NCI-H1694 (cell line): ENCODE measurements around the gene KCTD14.
A peak's percentile ranks its signal among the peaks of the same experiment; 100 is the strongest.
"Not testable (repeated sequence)": the region's sequence is repeated elsewhere in the genome, so short reads cannot be mapped to it uniquely, and the experiment has no call there.

Source experiments
- DNase-seq: peaks from one replicate; lab custom pipeline; 2025; lab: John Stamatoyannopoulos, UW

The KCTD14 gene

DNA sequence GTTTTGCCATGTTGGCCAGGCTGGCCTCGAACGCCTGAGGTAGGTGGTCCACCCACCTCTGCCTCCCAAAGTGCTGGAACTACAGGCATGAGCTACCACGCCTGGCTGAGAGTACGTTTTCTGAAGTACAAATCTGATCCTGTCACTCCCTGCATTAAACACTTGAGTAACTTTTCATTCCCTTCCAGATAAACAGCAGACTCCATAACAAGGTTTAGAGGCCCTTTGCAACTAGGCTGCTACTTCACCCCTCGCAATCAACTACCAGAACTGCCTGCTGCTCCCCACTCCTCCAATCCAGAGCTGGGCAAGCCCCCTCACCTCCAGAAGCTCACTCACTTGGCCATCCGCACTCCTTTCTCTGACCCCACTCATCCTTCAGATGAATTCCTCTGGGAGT lies 1.5 kb downstream of the KCTD14 start:
- no peak for DNase-seq

GRCh38 chr11:78020246-78020645 lies 2.8 kb downstream of the KCTD14 start:
- DNase-seq = no peak

- DNase-seq = no peak
These were observed 3.3 kb downstream of the KCTD14 start for GRCh38 chr11:78019808-78020207.

GRCh38 chr11:78015878-78016277 lies 7.2 kb downstream of the KCTD14 start:
- no peak for DNase-seq

GRCh38 chr11:78014937-78015520 lies 8.0 kb downstream of the KCTD14 start:
- not testable (repeated sequence) for DNase-seq

DNA sequence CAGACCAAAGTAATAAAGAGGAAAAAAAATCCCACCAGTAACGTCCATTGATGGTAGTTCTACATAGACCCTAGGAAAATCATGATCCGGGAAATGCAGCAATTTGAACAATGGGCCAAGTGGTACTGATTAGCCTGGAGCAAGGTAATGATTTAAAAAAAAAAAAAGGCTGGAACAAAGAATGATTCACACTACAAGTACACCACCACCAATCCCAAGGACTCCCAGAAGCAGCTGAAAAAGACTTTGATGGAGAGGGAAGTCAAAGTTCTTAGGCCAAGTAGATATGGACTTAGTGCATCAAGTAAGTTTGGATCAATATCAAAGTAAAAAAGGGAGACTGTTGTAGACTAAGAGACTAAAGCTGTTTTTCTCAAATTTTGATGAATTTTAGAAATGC lies 11.8 kb downstream of the KCTD14 start:
- DNase-seq = no peak

DNA sequence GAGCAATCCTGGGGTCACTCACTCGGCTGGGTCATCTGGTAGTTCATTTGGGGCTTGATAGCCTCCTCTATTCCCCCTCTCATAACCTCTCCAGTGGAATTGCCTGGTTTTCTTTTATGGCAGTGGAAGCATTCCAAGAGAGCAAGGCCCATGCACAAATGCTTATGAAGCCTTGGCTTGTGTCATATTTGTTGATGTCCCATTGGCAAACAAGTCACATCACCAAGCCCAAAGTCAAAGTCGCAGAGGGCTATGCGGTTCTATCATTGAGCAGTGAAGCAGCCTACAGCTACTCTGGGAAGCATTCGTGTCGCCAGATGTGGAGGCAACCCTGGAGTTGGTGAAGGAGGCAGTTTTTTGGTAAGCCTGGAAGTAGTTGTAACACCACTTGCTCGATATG lies 12.3 kb downstream of the KCTD14 start:
- no peak for DNase-seq

- DNase-seq = no peak
These were observed 12.8 kb downstream of the KCTD14 start for GRCh38 chr11:78010304-78010703.

DNA sequence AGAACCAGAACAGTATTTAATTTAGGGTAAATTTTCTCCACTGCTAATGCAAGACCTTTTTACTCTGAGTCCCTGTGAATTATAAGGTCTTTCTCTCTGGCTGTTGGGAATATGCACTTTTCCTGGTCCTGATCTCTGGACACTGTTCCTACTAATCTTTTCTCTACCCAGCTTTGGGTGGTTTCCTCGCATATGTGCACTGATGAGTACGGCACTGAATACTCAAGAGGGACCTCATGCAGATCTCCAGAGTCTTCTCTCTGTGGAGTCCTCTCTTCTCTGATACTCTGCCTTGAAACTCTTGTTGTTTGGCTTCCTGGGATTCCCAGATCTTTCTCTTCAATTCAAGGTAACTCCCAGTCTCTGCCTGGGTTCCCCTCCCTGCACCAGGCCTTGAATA lies 14.0 kb downstream of the KCTD14 start:
- no peak for DNase-seq

DNA sequence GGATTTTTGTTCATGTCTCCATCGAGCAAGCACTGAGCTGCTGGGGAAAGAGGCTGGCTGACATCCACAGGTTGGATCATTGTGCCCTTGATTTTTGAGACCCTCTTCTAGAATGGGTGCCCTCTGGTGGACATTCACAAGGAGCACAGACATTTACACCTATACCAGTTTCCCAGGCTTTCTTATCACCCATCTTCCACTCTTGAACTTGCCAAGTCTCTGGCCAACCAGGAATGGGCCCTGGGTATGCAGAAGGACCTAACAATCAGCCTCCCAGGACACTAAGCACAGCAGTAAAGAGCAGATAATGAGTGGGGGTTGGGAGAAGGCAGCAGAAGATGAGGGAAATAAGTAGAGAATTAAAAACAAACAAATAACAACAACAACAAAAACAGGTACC lies 22.9 kb downstream of the KCTD14 start:
- peak; percentile 68 for DNase-seq

GRCh38 chr11:77999446-78000030 lies 23.5 kb downstream of the KCTD14 start:
- no peak for DNase-seq

GRCh38 chr11:77994434-77995362 lies 28.4 kb downstream of the KCTD14 start, which contains the start of gene INTS4:
Gene INTS4, minus strand, starts transcription at chr11:77994668. Its CDS starts 25 bp downstream, at chr11:77994643.
- peak; percentile 98 for DNase-seq

GRCh38 chr11:77993902-77994301 lies 29.2 kb downstream of the KCTD14 start:
- no peak for DNase-seq

GRCh38 chr11:77990981-77991380 lies 32.1 kb downstream of the KCTD14 start:
- DNase-seq = no peak

DNA sequence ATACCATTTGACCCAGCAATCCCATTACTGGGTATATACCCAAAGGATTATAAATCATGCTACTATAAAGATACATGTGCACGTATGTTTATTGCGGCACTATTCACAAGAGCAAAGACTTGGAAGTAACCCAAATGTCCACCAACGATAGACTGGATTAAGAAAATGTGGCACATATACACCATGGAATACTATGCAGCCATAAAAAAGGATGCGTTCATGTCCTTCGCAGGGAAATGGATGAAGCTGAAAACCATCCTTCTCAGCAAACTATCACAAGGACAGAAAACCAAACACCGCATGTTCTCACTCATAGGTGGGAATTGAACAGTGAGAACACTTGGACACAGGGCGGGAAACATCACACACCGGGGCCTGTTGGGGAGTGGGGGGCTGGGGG lies 36.6 kb downstream of the KCTD14 start:
- DNase-seq = not testable (repeated sequence)

- no peak for DNase-seq
These were observed 41.6 kb downstream of the KCTD14 start for GRCh38 chr11:77981346-77981947.

DNA sequence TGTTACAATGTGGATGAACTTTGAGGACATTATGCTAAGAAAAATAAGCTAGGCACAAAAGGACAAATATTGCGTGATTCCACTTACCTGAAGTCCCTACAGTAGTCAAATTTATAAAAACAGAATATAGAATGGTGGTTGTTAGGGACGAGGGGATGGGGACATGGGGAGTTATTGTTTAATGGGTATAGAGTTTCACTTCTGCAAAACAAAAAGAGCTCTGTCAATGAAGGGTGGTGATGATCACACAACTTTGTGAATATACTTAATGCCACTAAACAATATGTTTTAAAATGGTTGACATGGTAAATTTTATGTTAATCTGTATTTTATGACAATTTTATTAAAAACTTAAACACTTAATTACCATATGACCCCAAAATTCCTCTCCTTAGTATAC lies 54.7 kb downstream of the KCTD14 start:
- no peak for DNase-seq

DNA sequence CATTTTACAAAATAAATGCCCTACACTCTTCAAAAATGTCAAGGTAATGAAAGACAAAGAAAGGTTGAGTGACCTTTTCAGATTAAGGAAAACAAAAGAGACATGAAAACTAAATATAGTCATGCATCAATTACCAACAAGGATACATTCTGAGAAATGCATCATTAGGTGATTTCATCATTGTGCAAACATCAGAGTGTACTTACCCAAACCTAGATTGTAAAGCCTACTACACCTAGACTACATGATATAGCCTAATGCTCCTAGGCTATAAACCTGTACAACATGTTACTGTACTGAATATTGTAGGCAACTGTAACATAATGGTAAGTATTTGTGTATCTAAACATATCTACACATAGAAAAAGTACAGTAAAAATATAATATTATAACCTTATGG lies 55.3 kb downstream of the KCTD14 start:
- DNase-seq = no peak

GRCh38 chr11:77967121-77967520 lies 56.0 kb downstream of the KCTD14 start:
- DNase-seq = no peak

- no peak for DNase-seq
These were observed 56.7 kb downstream of the KCTD14 start for GRCh38 chr11:77966338-77966737.
